Ovary (tissue), 9 donors: ENCODE data around the gene TMEM45A. TPM values are rescaled to one million over a fixed set of nuclear protein-coding genes. Genes with fewer than 3 reads are reported as not detected.

Experiments used
- DNase-seq, 5 donors: peaks; one replicate each; pipeline ENCODE4 v3.0.0-alpha.2; 2019 to 2020
- H3K27ac ChIP-seq, 2 donors: fragments of 200-600 bp; one replicate each; pipeline versions ENCODE4 v1.5.1 to v1.8.0; 2019 to 2022
- H3K27me3 ChIP-seq: fragments of 200-600 bp; one replicate; pipeline ENCODE4 v1.8.0; 2022
- H3K36me3 ChIP-seq: fragments of 200-600 bp; sonication (generic); one replicate; pipeline ENCODE4 v1.5.1; 2019
- H3K4me1 ChIP-seq: one replicate; pipeline ENCODE4 v1.8.1; 2013; ENCODE audit warnings: mild to moderate bottlenecking, moderate library complexity; ENCODE audit not compliant: insufficient read depth
- H3K4me3 ChIP-seq: fragments of 200-600 bp; sonication (generic); one replicate; pipeline ENCODE4 v1.5.1; 2017
- H3K9me3 ChIP-seq, 2 donors: fragments of 200-600 bp in 1 of 2; sonication (generic) in 1 of 2; one replicate each; pipeline versions ENCODE4 v1.5.1 to v1.8.1; 2013 to 2019; ENCODE audit warnings: mild to moderate bottlenecking in 1 of 2, moderate library complexity in 1 of 2
- EP300 ChIP-seq: sonication (generic); formaldehyde crosslinking; IDR thresholded peaks from one replicate; pipeline ENCODE4 v1.6.1; 2017; ENCODE audit warnings: antibody characterized with exemption
- POLR2A ChIP-seq: fragments of 450-650 bp; IDR thresholded peaks from one replicate; pipeline ENCODE4 v1.6.1; 2017; ENCODE audit warnings: antibody characterized with exemption, mild to moderate bottlenecking, moderate library complexity
- WGBS, 3 donors: extraction: QIAGEN DNeasy Blood & Tissue Kit in 1 of 3; methylation state at CpG; one replicate each; pipeline versions ENCODE4 v1.1.5 to v1.1.7; 2013 to 2017; 5-methylcytosine and 5-hydroxymethylcytosine counted together
- intact Hi-C, 4 donors: fragments of 100-400 bp; cut with DNase I; formaldehyde crosslinking; loops; one replicate each; pipeline versions ENCODE4 v1.11.0 to v1.15.1; 2022 to 2023
- polyA plus RNA-seq, 2 donors: library from polyadenylated mRNA; stranded (reverse); fragments of 200-250 nt in 1 of 2; fragments of 350-450 nt in 1 of 2; fragmentation: Illumina TruSeq in 1 of 2; extraction: RNeasy Lipid Tissue Mini Kit (QIAGEN cat#74804) in 1 of 2; gene quantifications; one replicate each; pipeline ENCODE4 v1.2.3, GENCODE V29; 2013 to 2014
- total RNA-seq, 7 donors: library from RNA; depleted of rRNA in 2 of 7; stranded (reverse); fragments of >200 nt in 2 of 7; fragmentation: NEBNext Ultra II Directional in 3 of 7; extraction: Animal tissue kit (Norgen Biotek cat#: 25700) in 3 of 7; gene quantifications; one replicate each; pipeline versions ENCODE4 v1.1.0 to v1.2.4, GENCODE V29; 2016 to 2023
- TF ChIP-seq, protein P1 (sequence below), 3 donors: fragments of 450-650 bp in 2 of 3; fragments of 200-600 bp in 1 of 3; IDR thresholded peaks; one replicate each; pipeline versions ENCODE4 v1.5.1 to v1.8.0; 2016 to 2022; ENCODE audit warnings: antibody characterized with exemption in 3 of 3, mild to moderate bottlenecking in 1 of 3
- donor health status: DM: no; HTN: no; CAD: no; lungs with moderate emphysema.
- donor health status: DM: no; HTN: no; CAD: no.
- donor health status: Bipolar disorder and iron deficiency.
- donor health status: DM: yes; HTN: yes; CAD: no.
- donor health status: DM: no; HTN: no; CAD: no.
- donor health status: DM: yes; HTN: yes; CAD: no.

Gene TMEM45A
- total and polyA plus RNA-seq, 9 donors, result 6.1 to 72.0 (median 9.1) TPM

DNA sequence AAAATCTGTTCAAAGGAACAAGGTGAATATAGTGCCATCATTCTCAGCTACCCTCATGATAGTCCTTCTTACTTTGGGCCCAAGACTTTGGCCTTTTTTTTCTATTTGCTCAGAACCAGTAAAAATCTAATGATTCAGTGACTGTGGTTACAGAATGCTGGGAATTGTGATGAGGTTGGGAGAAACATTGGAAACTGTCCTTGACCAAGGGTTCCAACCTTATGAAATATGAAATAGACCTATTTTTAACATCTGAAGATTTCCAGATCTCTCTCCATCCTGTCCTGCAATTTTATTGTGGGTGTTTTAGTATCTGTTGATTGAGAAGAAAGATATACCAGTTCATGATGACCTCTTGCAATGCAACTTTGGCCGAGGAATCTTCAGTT, 34.9 kb downstream of the TMEM45A start:
- H3K4me1 ChIP-seq, result no peaks in the 10 kb centered on the region
- H3K36me3 ChIP-seq, result no peaks in the 10 kb centered on the region
- no peaks in the 10 kb centered on the region for H3K27me3 ChIP-seq
- DNase-seq, result no peak
- 83 to 95% (median 93%) methylated on average over 1 of the region's 1 CpG for WGBS, 3 donors
- H3K9me3 ChIP-seq, result no peaks in the 10 kb centered on the region
- intact Hi-C loops, result no loop called here
- no peak overlapping the region for H3K4me3 ChIP-seq
- TF ChIP-seq POLR2A (no peak), EP300 (no peak)
- TF ChIP-seq, protein P1, sequence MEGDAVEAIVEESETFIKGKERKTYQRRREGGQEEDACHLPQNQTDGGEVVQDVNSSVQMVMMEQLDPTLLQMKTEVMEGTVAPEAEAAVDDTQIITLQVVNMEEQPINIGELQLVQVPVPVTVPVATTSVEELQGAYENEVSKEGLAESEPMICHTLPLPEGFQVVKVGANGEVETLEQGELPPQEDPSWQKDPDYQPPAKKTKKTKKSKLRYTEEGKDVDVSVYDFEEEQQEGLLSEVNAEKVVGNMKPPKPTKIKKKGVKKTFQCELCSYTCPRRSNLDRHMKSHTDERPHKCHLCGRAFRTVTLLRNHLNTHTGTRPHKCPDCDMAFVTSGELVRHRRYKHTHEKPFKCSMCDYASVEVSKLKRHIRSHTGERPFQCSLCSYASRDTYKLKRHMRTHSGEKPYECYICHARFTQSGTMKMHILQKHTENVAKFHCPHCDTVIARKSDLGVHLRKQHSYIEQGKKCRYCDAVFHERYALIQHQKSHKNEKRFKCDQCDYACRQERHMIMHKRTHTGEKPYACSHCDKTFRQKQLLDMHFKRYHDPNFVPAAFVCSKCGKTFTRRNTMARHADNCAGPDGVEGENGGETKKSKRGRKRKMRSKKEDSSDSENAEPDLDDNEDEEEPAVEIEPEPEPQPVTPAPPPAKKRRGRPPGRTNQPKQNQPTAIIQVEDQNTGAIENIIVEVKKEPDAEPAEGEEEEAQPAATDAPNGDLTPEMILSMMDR (IDR thresholded peaks at IDR 0.05), result no peak
- no peak overlapping the region for H3K27ac ChIP-seq

DNA sequence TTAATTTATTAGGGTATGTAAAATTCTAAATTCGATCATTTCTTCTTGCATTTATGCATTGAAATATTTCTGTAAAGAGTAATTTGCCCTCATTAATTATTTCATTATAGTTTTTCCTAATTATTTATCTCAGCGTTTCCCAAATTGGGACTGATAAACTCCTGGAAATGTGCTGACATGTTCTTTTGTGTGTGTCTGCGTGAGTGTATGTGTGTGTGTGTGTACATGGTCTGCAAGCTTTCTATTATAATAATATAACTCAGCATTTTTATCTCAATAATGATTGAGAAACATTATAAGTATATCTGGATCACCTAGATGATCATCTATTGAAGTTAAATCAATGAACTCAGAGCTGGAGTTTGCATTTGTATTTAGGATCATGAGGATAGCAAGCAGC, 38.7 kb downstream of the TMEM45A start:
- no peaks in the 10 kb centered on the region for H3K36me3 ChIP-seq
- TF ChIP-seq EP300 (no peak), POLR2A (no peak)
- TF ChIP-seq, protein P1 (IDR thresholded peaks at IDR 0.05), result no peak
- WGBS, 3 donors, result 83 to 88% (median 85%) methylated on average over 3 of the region's 3 CpGs
- no peaks in the 10 kb centered on the region for H3K9me3 ChIP-seq
- DNase-seq, result no peak
- intact Hi-C loops, result no loop called here
- no peaks in the 10 kb centered on the region for H3K27me3 ChIP-seq
- H3K4me1 ChIP-seq, result no peaks in the 10 kb centered on the region
- H3K4me3 ChIP-seq, result no peak overlapping the region
- H3K27ac ChIP-seq, result no peak overlapping the region

DNA sequence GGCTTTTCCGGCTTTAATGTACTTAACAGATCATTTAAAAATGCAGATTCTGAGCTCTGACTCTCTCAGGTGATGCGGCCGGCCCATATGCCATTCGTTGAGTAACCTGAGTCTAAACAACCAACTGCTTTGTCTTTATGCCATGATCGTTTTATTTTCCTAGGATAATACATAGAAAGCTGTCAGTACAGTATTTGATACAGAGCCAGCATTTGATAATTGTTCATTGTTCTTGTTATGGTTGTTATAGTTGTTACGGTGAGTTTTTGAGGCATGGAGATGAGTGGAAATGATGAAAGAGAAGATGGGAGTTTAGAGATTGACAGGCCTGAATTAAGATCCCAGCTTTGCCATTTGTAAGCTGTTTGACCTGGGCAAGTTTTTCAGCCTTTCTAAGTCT, 40.0 kb downstream of the TMEM45A start:
- TF ChIP-seq POLR2A (no peak), EP300 (no peak)
- TF ChIP-seq, protein P1 (IDR thresholded peaks at IDR 0.05), result no peak
- 90 to 93% (median 90%) methylated on average over 6 of the region's 6 CpGs for WGBS, 3 donors
- no peak overlapping the region for H3K27ac ChIP-seq

GRCh38 chr3:100533176-100533575, 40.8 kb downstream of the TMEM45A start:
- Histone ChIP-seq H3K36me3 (no peaks in the 10 kb centered on the region), H3K27ac (no peak overlapping the region), H3K4me1 (no peaks in the 10 kb centered on the region), H3K4me3 (no peak overlapping the region), H3K9me3 (no peaks in the 10 kb centered on the region), H3K27me3 (no peaks in the 10 kb centered on the region)
- intact Hi-C loops, result no loop called here
- no peak for DNase-seq
- 81 to 88% (median 87%) methylated on average over 3 of the region's 3 CpGs for WGBS, 3 donors
- TF ChIP-seq, protein P1 (IDR thresholded peaks at IDR 0.05), result no peak
- no peak for TF ChIP-seq EP300
- TF ChIP-seq POLR2A, result no peak

More for the DNA sequence above, 40.0 kb downstream of the TMEM45A start:
- intact Hi-C loops, result no loop called here
- no peak overlapping the region for H3K4me3 ChIP-seq
- H3K9me3 ChIP-seq, result no peaks in the 10 kb centered on the region
- H3K4me1 ChIP-seq, result no peaks in the 10 kb centered on the region
- H3K36me3 ChIP-seq, result no peaks in the 10 kb centered on the region
- H3K27me3 ChIP-seq, result no peaks in the 10 kb centered on the region
- no peak for DNase-seq

- no peak for DNase-seq
- intact Hi-C loops, result no loop called here
- no peak overlapping the region for H3K27ac ChIP-seq
- no peaks in the 10 kb centered on the region for H3K36me3 ChIP-seq
- no peaks in the 10 kb centered on the region for H3K27me3 ChIP-seq
- H3K9me3 ChIP-seq, result no peaks in the 10 kb centered on the region
- H3K4me3 ChIP-seq, result no peak overlapping the region
- TF ChIP-seq EP300 (no peak), POLR2A (no peak)
- TF ChIP-seq, protein P1 (IDR thresholded peaks at IDR 0.05), result no peak
- no peaks in the 10 kb centered on the region for H3K4me1 ChIP-seq
- 81 to 97% (median 87%) methylated on average over 1 of the region's 1 CpG for WGBS, 3 donors
Observed at GRCh38 chr3:100535610-100535943, 43.2 kb downstream of the TMEM45A start.
